Left ventricle myocardium inferior (tissue), 1 donor: ENCODE data around the gene BID. TPM values are rescaled to one million over a fixed set of nuclear protein-coding genes. Genes with fewer than 3 reads are reported as not detected.

ENCODE experiments used
- DNase-seq: peaks from one replicate; pipeline ENCODE4 v3.0.0-alpha.2; 2020
- H3K27ac ChIP-seq: fragments of 200-600 bp; replicated peaks from 2 replicates; pipeline ENCODE4 v1.8.0; 2021
- H3K27me3 ChIP-seq: fragments of 200-600 bp; 2 replicates; pipeline ENCODE4 v1.8.0; 2021; ENCODE audit warnings: low read depth
- H3K36me3 ChIP-seq: fragments of 200-600 bp; 2 replicates; pipeline ENCODE4 v1.8.0; 2021
- H3K4me1 ChIP-seq: fragments of 200-600 bp; 2 replicates; pipeline ENCODE4 v1.8.0; 2021
- H3K4me3 ChIP-seq: fragments of 200-600 bp; 2 replicates; pipeline ENCODE4 v1.8.0; 2021; ENCODE audit warnings: mild to moderate bottlenecking, moderate library complexity
- H3K9me3 ChIP-seq: fragments of 200-600 bp; replicated peaks from 2 replicates; pipeline ENCODE4 v1.8.0; 2021
- intact Hi-C: fragments of 100-400 bp; cut with micrococcal nuclease; formaldehyde crosslinking; loops from one replicate; pipeline ENCODE4 v1.11.0; 2022
- total RNA-seq: library from RNA; stranded (reverse); fragmentation: NEBNext Ultra II Directional; extraction: Animal tissue kit (Norgen Biotek cat#: 25700); gene quantifications from one replicate; pipeline ENCODE4 v1.2.1, GENCODE V29; 2021
- TF ChIP-seq, protein P1 (sequence below): fragments of 200-600 bp; IDR thresholded peaks from 2 replicates; pipeline ENCODE4 v1.8.0; 2021; ENCODE audit warnings: antibody characterized with exemption, mild to moderate bottlenecking, borderline replicate concordance
- donor health status: DM: no; HTN: yes; CAD: no; lungs with severe emphysema.

Gene BID
- total RNA-seq, 1 donor from 2014 or later = 14.5 TPM

DNA sequence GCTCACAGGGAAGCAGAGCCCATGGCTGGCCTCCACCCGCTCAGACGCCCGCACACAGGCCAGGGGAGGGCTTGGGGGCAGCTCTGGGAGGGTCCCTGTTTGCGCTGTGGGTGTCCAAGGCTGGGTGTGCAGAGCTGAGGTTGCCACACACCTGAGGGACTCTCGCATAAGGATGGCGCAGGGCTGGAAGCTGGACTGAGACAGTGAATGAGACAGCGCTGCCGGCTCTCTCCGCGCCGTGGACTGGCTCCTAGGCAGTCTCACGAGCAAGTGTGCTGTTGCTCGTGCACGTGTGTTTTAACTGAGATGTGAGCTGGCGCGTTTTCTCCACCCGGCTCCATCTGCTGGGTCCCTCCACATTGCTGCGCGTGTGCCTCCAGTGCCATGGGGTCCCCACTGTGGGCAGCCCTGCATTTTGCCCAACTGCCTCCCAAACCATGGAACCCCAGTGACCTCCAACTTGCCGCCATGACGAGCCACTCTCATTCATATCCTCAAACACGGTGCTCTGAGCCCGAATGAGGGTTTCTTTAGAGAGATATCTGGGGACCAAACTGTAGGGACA is 4.2 kb upstream of the BID start:
- Histone ChIP-seq H3K9me3 (no peaks in the 10 kb centered on the region), H3K27ac (no peak overlapping the region), H3K4me3 (no peak overlapping the region), H3K27me3 (no peaks in the 10 kb centered on the region), H3K36me3 (no peaks in the 10 kb centered on the region), H3K4me1 (peaks cover 39% of the 10 kb centered on the region)
- intact Hi-C loops = no loop called here
- DNase-seq = no peak
- TF ChIP-seq, protein P1, sequence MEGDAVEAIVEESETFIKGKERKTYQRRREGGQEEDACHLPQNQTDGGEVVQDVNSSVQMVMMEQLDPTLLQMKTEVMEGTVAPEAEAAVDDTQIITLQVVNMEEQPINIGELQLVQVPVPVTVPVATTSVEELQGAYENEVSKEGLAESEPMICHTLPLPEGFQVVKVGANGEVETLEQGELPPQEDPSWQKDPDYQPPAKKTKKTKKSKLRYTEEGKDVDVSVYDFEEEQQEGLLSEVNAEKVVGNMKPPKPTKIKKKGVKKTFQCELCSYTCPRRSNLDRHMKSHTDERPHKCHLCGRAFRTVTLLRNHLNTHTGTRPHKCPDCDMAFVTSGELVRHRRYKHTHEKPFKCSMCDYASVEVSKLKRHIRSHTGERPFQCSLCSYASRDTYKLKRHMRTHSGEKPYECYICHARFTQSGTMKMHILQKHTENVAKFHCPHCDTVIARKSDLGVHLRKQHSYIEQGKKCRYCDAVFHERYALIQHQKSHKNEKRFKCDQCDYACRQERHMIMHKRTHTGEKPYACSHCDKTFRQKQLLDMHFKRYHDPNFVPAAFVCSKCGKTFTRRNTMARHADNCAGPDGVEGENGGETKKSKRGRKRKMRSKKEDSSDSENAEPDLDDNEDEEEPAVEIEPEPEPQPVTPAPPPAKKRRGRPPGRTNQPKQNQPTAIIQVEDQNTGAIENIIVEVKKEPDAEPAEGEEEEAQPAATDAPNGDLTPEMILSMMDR = no peak

DNA sequence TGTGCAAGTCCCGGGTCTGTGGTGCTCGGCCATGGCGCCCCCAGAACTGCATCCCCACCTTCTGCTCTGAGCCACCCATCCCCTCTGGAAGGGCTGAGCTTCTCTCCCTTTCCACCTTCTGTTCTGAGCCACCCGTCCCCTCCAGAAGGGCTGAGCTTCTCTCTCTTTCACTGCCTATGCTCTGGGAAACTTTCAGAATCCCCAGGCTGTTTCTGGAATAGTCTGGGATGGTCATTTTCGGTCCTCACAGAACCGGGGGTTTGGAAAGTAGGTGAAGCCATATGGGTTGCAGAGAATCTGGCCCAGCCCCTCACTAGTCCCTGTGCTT is 3.4 kb upstream of the BID start:
- H3K4me1 ChIP-seq = peaks cover 41% of the 10 kb centered on the region
- DNase-seq = no peak

DNA sequence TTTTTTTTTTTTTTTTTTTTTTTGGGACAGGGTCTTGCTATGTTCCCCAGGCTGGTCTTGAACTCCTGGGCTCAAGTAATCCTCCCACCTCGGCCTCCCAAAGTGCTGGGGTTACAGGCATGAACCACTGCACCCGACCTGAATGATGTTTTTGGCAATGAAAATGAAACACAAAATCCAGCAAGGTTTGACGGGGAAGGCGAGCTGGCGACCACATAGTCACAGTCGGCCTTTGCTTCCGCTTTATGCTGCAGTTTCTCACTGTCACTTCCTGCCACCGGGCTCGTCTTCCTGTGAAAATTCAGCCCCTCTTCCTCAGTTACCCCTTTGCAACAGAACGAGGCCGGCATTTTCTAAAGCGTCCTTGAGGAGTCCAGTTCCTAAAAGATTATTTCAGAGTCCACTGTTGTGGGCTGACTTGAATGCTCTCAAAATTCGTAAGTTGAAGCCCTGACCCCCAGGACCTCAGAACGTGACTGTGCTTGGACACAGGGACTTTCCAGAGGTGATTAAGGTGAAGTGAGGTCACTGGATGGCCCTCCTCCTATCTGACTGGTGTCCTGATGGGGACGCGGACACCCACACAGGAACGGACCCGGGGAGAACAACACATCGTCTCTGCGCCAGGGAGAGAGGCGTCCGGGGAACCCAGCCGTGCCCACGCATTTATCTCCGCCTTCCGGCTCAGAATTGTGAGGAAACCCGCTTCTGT is 2.9 kb upstream of the BID start:
- Histone ChIP-seq H3K27ac (peak overlapping the region; percentile 66), H3K9me3 (no peaks in the 10 kb centered on the region), H3K4me3 (peak overlapping the region; percentile 48), H3K36me3 (no peaks in the 10 kb centered on the region), H3K4me1 (peaks cover 41% of the 10 kb centered on the region), H3K27me3 (no peaks in the 10 kb centered on the region)
- TF ChIP-seq, protein P1 = no peak
- no peak for DNase-seq
- intact Hi-C loops = no loop called here

More for the DNA sequence above, 3.4 kb upstream of the BID start:
- TF ChIP-seq, protein P1 = no peak
- intact Hi-C loops = no loop called here
- peak overlapping the region; percentile 66 for H3K27ac ChIP-seq
- no peaks in the 10 kb centered on the region for H3K9me3 ChIP-seq
- H3K27me3 ChIP-seq = no peaks in the 10 kb centered on the region
- H3K4me3 ChIP-seq = peak overlapping the region; percentile 48
- H3K36me3 ChIP-seq = no peaks in the 10 kb centered on the region

DNA sequence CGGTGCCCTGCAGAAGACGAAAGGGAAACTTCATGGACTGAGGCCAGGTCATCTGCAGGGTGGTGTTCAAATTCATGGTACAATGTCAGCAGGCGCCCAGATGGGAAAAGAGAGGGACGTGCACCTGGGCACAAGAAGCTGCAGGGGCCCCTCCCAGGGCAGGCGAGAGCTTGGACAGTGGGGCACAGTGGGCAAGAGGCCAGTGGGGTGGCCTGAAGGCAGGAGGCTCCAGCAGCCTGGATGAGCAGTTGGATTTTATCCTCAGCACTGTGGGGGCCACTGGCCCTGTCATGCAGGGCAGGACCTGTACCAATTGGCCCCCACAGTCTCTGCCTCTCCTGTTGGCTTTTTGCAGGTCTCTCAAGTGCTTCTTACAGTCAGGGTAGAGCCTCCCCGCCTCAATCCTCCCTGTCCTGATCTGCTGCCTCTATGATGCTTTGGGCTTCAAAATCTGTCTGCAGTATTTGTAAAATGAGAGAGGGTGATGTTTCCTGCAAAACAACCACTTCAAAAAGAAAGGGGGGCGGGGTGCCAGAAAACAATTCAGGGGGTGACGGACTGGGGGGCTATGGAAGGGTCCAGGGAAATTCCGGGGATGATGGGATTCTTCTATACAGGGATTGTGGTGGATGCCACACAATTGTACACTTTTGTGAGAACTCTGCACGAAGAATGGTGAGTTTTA is 1.7 kb upstream of the BID start:
- Histone ChIP-seq H3K4me3 (no peak overlapping the region), H3K9me3 (no peaks in the 10 kb centered on the region), H3K27ac (no peak overlapping the region), H3K4me1 (peaks cover 29% of the 10 kb centered on the region), H3K27me3 (no peaks in the 10 kb centered on the region), H3K36me3 (no peaks in the 10 kb centered on the region)
- TF ChIP-seq, protein P1 = no peak
- intact Hi-C loops = no loop called here
- no peak for DNase-seq

DNA sequence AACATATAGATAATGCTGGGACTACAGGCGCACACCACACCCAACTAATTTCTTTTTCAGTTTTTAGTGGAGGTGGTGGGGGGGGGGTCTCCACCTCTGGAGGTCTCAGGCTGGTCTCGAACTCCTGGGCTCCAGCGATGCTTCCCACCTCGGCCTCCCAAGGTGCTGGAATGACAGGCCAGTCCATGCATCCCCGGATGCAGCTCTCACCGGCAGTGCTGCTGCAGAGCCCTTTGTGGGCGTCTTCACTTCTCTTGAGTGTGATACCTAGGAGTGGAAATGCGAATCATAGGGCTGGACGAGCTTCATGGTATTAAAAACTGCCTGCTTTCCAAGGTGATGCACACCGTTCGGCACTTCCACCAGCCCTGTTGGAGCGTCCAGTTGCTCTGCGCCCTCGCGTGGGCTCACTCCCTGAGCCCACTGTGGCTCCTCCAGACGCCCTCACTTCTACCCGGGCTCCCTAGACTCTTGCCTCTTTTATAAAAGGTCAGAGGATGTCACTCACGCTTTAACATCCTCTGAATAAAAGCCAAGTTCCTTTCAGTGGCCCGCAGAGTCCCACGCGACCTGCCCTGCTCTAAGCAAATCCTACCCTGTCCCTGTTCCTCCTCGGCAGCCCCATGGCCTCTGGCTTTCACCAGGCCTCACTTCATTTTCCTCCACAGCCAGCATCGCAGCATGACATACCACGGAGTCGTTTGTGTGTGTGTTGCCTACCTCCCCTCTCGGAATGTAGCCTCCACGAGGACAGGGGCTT is 837 bp upstream of the BID start:
- DNase-seq = no peak
- TF ChIP-seq, protein P1 = no peak
- Histone ChIP-seq H3K4me3 (peak overlapping the region; percentile 88), H3K9me3 (no peaks in the 10 kb centered on the region), H3K4me1 (peaks cover 27% of the 10 kb centered on the region), H3K36me3 (no peaks in the 10 kb centered on the region), H3K27ac (peak overlapping the region; percentile 81), H3K27me3 (no peaks in the 10 kb centered on the region)
- intact Hi-C loops = no loop called here
